GM18870 (cell line): ENCODE data around the gene PKNOX2.

Source experiments
- ATAC-seq: cut with Tn5 transposase; IDR thresholded peaks from one replicate; pipeline ENCODE4 v1.9.1; 2021; ENCODE audit warnings: moderate library complexity; ENCODE audit not compliant: unreplicated experiment

The PKNOX2 gene

GRCh38 chr11:125426818-125427528 lies 262.4 kb downstream of the PKNOX2 start:
- no peak for ATAC-seq

- no peak for ATAC-seq
These were observed 264.1 kb downstream of the PKNOX2 start for GRCh38 chr11:125428486-125429173.

- ATAC-seq, result no peak
These were observed 264.7 kb downstream of the PKNOX2 start for GRCh38 chr11:125429174-125429707.

- no peak for ATAC-seq
These were observed 265.5 kb downstream of the PKNOX2 start for GRCh38 chr11:125429807-125430678.

GRCh38 chr11:125431009-125431408 lies 266.5 kb downstream of the PKNOX2 start:
- ATAC-seq, result no peak

GRCh38 chr11:125431481-125431880 lies 266.9 kb downstream of the PKNOX2 start:
- ATAC-seq, result no peak

- no peak for ATAC-seq
These were observed 269.0 kb downstream of the PKNOX2 start for GRCh38 chr11:125433454-125434121.

GRCh38 chr11:125435461-125436238 lies 271.1 kb downstream of the PKNOX2 start:
- ATAC-seq, result no peak

GRCh38 chr11:125441648-125442410 lies 277.3 kb downstream of the PKNOX2 start:
- no peak for ATAC-seq

- ATAC-seq, result no peak
These were observed 278.4 kb downstream of the PKNOX2 start for GRCh38 chr11:125442946-125443345.

GRCh38 chr11:125443767-125444311 lies 279.3 kb downstream of the PKNOX2 start:
- no peak for ATAC-seq

GRCh38 chr11:125445731-125446130 lies 281.2 kb downstream of the PKNOX2 start:
- no peak for ATAC-seq

- no peak for ATAC-seq
These were observed 281.7 kb downstream of the PKNOX2 start for GRCh38 chr11:125446279-125446678.

GRCh38 chr11:125447721-125448120 lies 283.2 kb downstream of the PKNOX2 start:
- no peak for ATAC-seq

- ATAC-seq, result no peak
These were observed 283.6 kb downstream of the PKNOX2 start for GRCh38 chr11:125448136-125448535.

GRCh38 chr11:125449565-125449964 lies 285.0 kb downstream of the PKNOX2 start:
- ATAC-seq, result no peak

- peak; percentile 62 for ATAC-seq
These were observed 287.0 kb downstream of the PKNOX2 start for GRCh38 chr11:125451400-125452124.

GRCh38 chr11:125452125-125452470 lies 287.5 kb downstream of the PKNOX2 start:
- no peak for ATAC-seq
